VCaP (cell line): ENCODE data around the gene CNTN6.
"Not testable (repeated sequence)": the region's sequence is repeated elsewhere in the genome, so short reads cannot be mapped to it uniquely, and the experiment has no call there.

Experiments
- H3K27ac ChIP-seq: fragments of 450-650 bp; 2 replicates; pipeline ENCODE4 v1.5.1; 2017
- CTCF ChIP-seq: fragments of 450-650 bp; conservative IDR thresholded peaks from 2 replicates; pipeline ENCODE4 v1.5.1; 2017; ENCODE audit warnings: mild to moderate bottlenecking, moderate library complexity

The CNTN6 gene

GRCh38 chr3:1356101-1356500 lies 263.3 kb downstream of the CNTN6 start:
- no peak for TF ChIP-seq CTCF

GRCh38 chr3:1365528-1365927 lies 272.7 kb downstream of the CNTN6 start:
- no peak for TF ChIP-seq CTCF
- H3K27ac ChIP-seq, result no peak overlapping the region

More at GRCh38 chr3:1356101-1356500, 263.3 kb downstream of the CNTN6 start:
- H3K27ac ChIP-seq, result no peak overlapping the region

GRCh38 chr3:1374471-1374870 lies 281.6 kb downstream of the CNTN6 start:
- H3K27ac ChIP-seq, result no peak overlapping the region
- TF ChIP-seq CTCF, result no peak

- H3K27ac ChIP-seq, result no peak overlapping the region
- no peak for TF ChIP-seq CTCF
Measured at GRCh38 chr3:1375145-1375544, 282.3 kb downstream of the CNTN6 start.

- no peak overlapping the region for H3K27ac ChIP-seq
- TF ChIP-seq CTCF, result no peak
Measured at GRCh38 chr3:1380926-1381646, 288.3 kb downstream of the CNTN6 start.

- no peak overlapping the region for H3K27ac ChIP-seq
- no peak for TF ChIP-seq CTCF
Measured at GRCh38 chr3:1381647-1382036, 288.8 kb downstream of the CNTN6 start.

GRCh38 chr3:1387396-1387905 lies 294.6 kb downstream of the CNTN6 start:
- not testable (repeated sequence) for H3K27ac ChIP-seq

- no peak overlapping the region for H3K27ac ChIP-seq
- TF ChIP-seq CTCF, result no peak
Measured at GRCh38 chr3:1394188-1394587, 301.4 kb downstream of the CNTN6 start.
